SU-DHL-6 (cell line): Measurements from ENCODE around the gene UBE3B.

Experiments
- H2AFZ ChIP-seq: fragments of 200-600 bp; sonication (generic); 2 replicates; pipeline ENCODE4 v1.6.1; 2014; ENCODE audit warnings: low read depth, mild to moderate bottlenecking, moderate library complexity, mixed read lengths, antibody characterized with exemption, low read length; ENCODE audit not compliant: severe bottlenecking
- H3F3A ChIP-seq: fragments of 200-600 bp; shearing (Covaris generic); 2 replicates; pipeline ENCODE4 v1.6.0; 2016; ENCODE audit warnings: antibody characterized with exemption, mild to moderate bottlenecking; ENCODE audit not compliant: insufficient read depth
- H3K27ac ChIP-seq: fragments of 200-600 bp; sonication (generic); 2 replicates; pipeline ENCODE4 v1.5.1; 2016; ENCODE audit warnings: low read depth, mild to moderate bottlenecking, low read length, moderate library complexity, mixed read lengths
- H3K27me3 ChIP-seq: fragments of 200-600 bp; sonication (generic), shearing (Covaris generic); 2 replicates; pipeline ENCODE4 v1.6.0; 2014; ENCODE audit warnings: mild to moderate bottlenecking, low read length
- H3K36me3 ChIP-seq: fragments of 200-600 bp; sonication (generic); 2 replicates; pipeline ENCODE4 v1.6.1; 2014; ENCODE audit warnings: mild to moderate bottlenecking, low read length, mixed read lengths
- H3K4me2 ChIP-seq: fragments of 300-600, 200-600 bp; shearing (Covaris generic), sonication (generic); 2 replicates; pipeline ENCODE4 v1.6.0; 2014; ENCODE audit warnings: low read length, low read depth, mild to moderate bottlenecking; ENCODE audit not compliant: poor library complexity, severe bottlenecking
- H3K4me3 ChIP-seq: fragments of 200-600 bp; sonication (generic); 2 replicates; pipeline ENCODE4 v1.5.1; 2014; ENCODE audit warnings: antibody characterized with exemption, low read length, mild to moderate bottlenecking, mixed read lengths; ENCODE audit not compliant: insufficient read depth, poor library complexity, severe bottlenecking
- H3K79me2 ChIP-seq: fragments of 200-600 bp; sonication (generic); 2 replicates; pipeline ENCODE4 v1.6.1; 2014; ENCODE audit warnings: mild to moderate bottlenecking, low read length, moderate library complexity; ENCODE audit not compliant: insufficient read depth
- H3K9ac ChIP-seq: fragments of 200-600 bp; sonication (generic); 2 replicates; pipeline ENCODE4 v1.7.0; 2014; ENCODE audit warnings: mild to moderate bottlenecking, low read length
- H3K9me2 ChIP-seq: fragments of 200-600 bp; sonication (generic); replicated peaks from 2 replicates; pipeline ENCODE4 v1.6.1; 2014; ENCODE audit warnings: low read length; ENCODE audit not compliant: insufficient read depth
- H3K9me3 ChIP-seq: fragments of 200-600 bp; sonication (generic); 2 replicates; pipeline ENCODE4 v1.6.1; 2014; ENCODE audit warnings: low read length, mixed read lengths; ENCODE audit not compliant: insufficient read depth
- H4K20me1 ChIP-seq: fragments of 200-600 bp; sonication (generic); 2 replicates; pipeline ENCODE4 v1.6.1; 2014; ENCODE audit warnings: low read depth, mild to moderate bottlenecking, antibody characterized with exemption, low read length, moderate library complexity, mixed read lengths
- EZH2phosphoT487 ChIP-seq: fragments of 200-600 bp; sonication (generic), shearing (Covaris generic); conservative IDR thresholded peaks from 2 replicates; pipeline ENCODE4 v1.6.1; 2018; ENCODE audit warnings: mild to moderate bottlenecking, antibody characterized with exemption, low read length, moderate library complexity, mixed read lengths
- TF ChIP-seq, protein P1 (sequence below): fragments of 200-600 bp; sonication (generic); IDR thresholded peaks from one replicate; pipeline ENCODE4 v1.5.1; 2017; ENCODE audit warnings: antibody characterized with exemption, mild to moderate bottlenecking, low read length, moderate library complexity; ENCODE audit not compliant: insufficient read depth, poor library complexity, severe bottlenecking

The UBE3B gene

GRCh38 chr12:109557200-109557599 lies 79.8 kb downstream of the UBE3B start:
- Histone ChIP-seq H3F3A (no peaks in the 10 kb centered on the region), H3K9me3 (no peaks in the 10 kb centered on the region), H3K9me2 (no peaks in the 10 kb centered on the region), H3K27ac (no peak overlapping the region), H3K4me3 (no peak overlapping the region), H4K20me1 (no peaks in the 10 kb centered on the region), H3K9ac (no peak overlapping the region), H3K4me2 (no peak overlapping the region), H3K36me3 (no peaks in the 10 kb centered on the region), H3K27me3 (no peaks in the 10 kb centered on the region), H2AFZ (no peak overlapping the region), H3K79me2 (no peaks in the 10 kb centered on the region)
- TF ChIP-seq, protein P1, sequence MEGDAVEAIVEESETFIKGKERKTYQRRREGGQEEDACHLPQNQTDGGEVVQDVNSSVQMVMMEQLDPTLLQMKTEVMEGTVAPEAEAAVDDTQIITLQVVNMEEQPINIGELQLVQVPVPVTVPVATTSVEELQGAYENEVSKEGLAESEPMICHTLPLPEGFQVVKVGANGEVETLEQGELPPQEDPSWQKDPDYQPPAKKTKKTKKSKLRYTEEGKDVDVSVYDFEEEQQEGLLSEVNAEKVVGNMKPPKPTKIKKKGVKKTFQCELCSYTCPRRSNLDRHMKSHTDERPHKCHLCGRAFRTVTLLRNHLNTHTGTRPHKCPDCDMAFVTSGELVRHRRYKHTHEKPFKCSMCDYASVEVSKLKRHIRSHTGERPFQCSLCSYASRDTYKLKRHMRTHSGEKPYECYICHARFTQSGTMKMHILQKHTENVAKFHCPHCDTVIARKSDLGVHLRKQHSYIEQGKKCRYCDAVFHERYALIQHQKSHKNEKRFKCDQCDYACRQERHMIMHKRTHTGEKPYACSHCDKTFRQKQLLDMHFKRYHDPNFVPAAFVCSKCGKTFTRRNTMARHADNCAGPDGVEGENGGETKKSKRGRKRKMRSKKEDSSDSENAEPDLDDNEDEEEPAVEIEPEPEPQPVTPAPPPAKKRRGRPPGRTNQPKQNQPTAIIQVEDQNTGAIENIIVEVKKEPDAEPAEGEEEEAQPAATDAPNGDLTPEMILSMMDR: no peak
- TF ChIP-seq EZH2phosphoT487: no peak

GRCh38 chr12:109557805-109558204 lies 80.4 kb downstream of the UBE3B start:
- H3K9me3 ChIP-seq: no peaks in the 10 kb centered on the region
- H3K79me2 ChIP-seq: no peaks in the 10 kb centered on the region
- no peaks in the 10 kb centered on the region for H3K27me3 ChIP-seq
- no peaks in the 10 kb centered on the region for H4K20me1 ChIP-seq
- H3K9ac ChIP-seq: no peak overlapping the region
- H3K4me2 ChIP-seq: no peak overlapping the region
- H2AFZ ChIP-seq: no peak overlapping the region
- no peak overlapping the region for H3K4me3 ChIP-seq
- 0 out of 2 replicates have a peak, but pooled peaks cover 4% of the 10 kb centered on the region for H3K36me3 ChIP-seq
- H3K27ac ChIP-seq: no peak overlapping the region
- H3K9me2 ChIP-seq: no peaks in the 10 kb centered on the region
- no peaks in the 10 kb centered on the region for H3F3A ChIP-seq
- TF ChIP-seq, protein P1: no peak
- TF ChIP-seq EZH2phosphoT487: no peak

GRCh38 chr12:109558374-109559199 lies 81.2 kb downstream of the UBE3B start:
- Histone ChIP-seq H2AFZ (no peak overlapping the region), H3K9me2 (no peaks in the 10 kb centered on the region), H4K20me1 (no peaks in the 10 kb centered on the region), H3K9ac (no peak overlapping the region), H3K79me2 (no peaks in the 10 kb centered on the region), H3K36me3 (0 out of 2 replicates have a peak, but pooled peaks cover 5% of the 10 kb centered on the region), H3K27ac (no peak overlapping the region), H3K9me3 (no peaks in the 10 kb centered on the region), H3K4me3 (no peak overlapping the region), H3F3A (no peaks in the 10 kb centered on the region), H3K4me2 (no peak overlapping the region), H3K27me3 (no peaks in the 10 kb centered on the region)
- TF ChIP-seq EZH2phosphoT487: no peak

DNA sequence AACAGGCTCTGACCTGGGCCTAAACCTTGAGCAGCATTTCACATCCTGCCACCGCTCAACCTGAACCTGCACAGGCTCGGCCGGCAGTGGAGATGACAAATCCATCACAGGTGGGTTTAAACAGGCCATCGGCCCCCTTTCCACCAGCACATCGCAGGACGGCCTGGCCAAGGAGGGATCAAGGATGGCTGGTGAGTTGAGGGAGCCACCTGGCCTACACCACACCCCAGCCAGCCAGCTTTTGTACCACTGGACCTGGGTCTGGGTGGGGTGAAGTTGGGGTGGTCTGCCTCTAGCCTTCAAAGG lies 81.7 kb downstream of the UBE3B start:
- no peak overlapping the region for H2AFZ ChIP-seq
- H3K27ac ChIP-seq: no peak overlapping the region
- H3K79me2 ChIP-seq: no peaks in the 10 kb centered on the region
- TF ChIP-seq, protein P1: no peak
- TF ChIP-seq EZH2phosphoT487: no peak
- no peaks in the 10 kb centered on the region for H3K27me3 ChIP-seq
- H3K4me2 ChIP-seq: no peak overlapping the region
- H3K9me3 ChIP-seq: no peaks in the 10 kb centered on the region
- no peak overlapping the region for H3K9ac ChIP-seq
- no peak overlapping the region for H3K4me3 ChIP-seq
- no peaks in the 10 kb centered on the region for H3F3A ChIP-seq
- H3K36me3 ChIP-seq: 0 out of 2 replicates have a peak, but pooled peaks cover 5% of the 10 kb centered on the region
- no peaks in the 10 kb centered on the region for H4K20me1 ChIP-seq
- no peaks in the 10 kb centered on the region for H3K9me2 ChIP-seq
